Right atrium auricular region (tissue), 2 donors: ENCODE results near the gene MSANTD4. TPM values are rescaled to one million over a fixed set of nuclear protein-coding genes. Genes with fewer than 3 reads are reported as not detected.

Experiments used
- DNase-seq: peaks from one replicate; pipeline ENCODE4 v3.0.0-alpha.2; 2019; ENCODE audit warnings: low spot score
- H3K27ac ChIP-seq, 2 donors: fragments of 200-600 bp; sonication (generic); 1 replicate in 1 of 2; 2 replicates in 1 of 2; pipeline ENCODE4 v1.5.1; 2016 to 2019
- H3K27me3 ChIP-seq, 2 donors: fragments of 200-600 bp; sonication (generic); one replicate each; pipeline versions ENCODE4 v1.5.1 to v1.6.0; 2017 to 2019
- H3K36me3 ChIP-seq: fragments of 200-600 bp; sonication (generic); one replicate; pipeline ENCODE4 v1.5.1; 2016
- H3K4me1 ChIP-seq, 2 donors: fragments of 200-600 bp; sonication (generic); one replicate each; pipeline versions ENCODE4 v1.5.1 to v1.6.0; 2017 to 2019
- H3K4me3 ChIP-seq, 2 donors: fragments of 200-600 bp; sonication (generic); 1 replicate in 1 of 2; 2 replicates in 1 of 2; pipeline ENCODE4 v1.5.1; 2017 to 2019; ENCODE audit warnings: mild to moderate bottlenecking in 1 of 2, moderate library complexity in 1 of 2
- H3K9me3 ChIP-seq, 2 donors: fragments of 200-600 bp; sonication (generic); one replicate each; pipeline ENCODE4 v1.5.1; 2019
- total RNA-seq, 2 donors: library from RNA; depleted of rRNA; stranded (reverse); fragments of >200 nt; gene quantifications; one replicate each; pipeline ENCODE4 v1.1.0, GENCODE V29; 2016
- TF ChIP-seq, protein P1 (sequence below), 2 donors: fragments of 200-600 bp; sonication (generic); IDR thresholded peaks; one replicate each; pipeline ENCODE4 v1.5.1; 2019; ENCODE audit warnings: antibody characterized with exemption in 2 of 2

Gene MSANTD4
- 10 to 100 TPM; 17.8 to 21.5 TPM for total RNA-seq

DNA sequence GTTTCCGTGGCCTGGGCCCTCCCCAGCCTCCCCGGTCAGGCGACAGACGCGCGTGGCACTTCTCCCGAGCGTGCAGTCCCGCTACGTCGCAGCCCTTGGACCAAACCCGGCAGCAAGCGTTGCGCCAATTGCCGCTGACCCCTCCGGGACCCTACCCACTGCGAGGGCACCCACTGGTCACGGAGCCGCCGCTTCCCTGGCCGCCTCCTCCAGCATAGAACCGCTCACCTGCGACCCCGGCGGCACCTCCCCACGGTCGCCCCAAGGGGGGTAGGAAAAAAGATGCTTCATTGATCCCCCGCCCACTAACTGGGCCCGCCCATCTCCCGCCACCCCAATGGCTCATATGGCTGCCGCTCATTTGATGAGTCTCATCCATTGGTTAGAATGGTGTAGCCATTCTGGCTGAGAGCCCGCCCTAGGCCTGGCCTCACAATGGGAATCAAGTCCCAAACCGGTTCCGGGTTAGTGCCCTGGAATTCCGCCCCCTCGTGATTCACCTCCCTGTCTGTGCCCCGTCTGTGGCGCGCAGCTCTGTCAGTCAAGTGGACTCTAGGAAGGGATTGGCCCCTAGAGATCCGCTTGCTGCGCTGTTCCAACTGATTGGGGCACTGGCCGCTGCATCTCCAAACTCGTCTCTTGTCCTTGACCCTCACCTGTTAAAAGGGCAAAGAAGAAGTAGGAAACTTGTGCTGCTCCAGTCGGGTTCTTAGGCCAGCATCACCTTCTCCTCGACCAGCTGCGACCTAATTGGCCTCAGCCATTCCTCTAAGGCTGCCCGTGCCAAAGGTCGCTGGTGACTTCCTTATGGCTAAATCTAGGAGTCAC is at the start of gene MSANTD4:
Gene MSANTD4, minus strand, starts transcription at position 274 of the 828 bp plus-strand sequence. CDS start 11,323 bp downstream, outside the sequence.
- Histone ChIP-seq H3K4me1 (peaks cover 0 to 36% of the 10 kb centered on the region in 2 donors), H3K4me3 (peak within 1 kb of the TSS; percentile 74 to 75), H3K27ac (peak within 1 kb of the TSS; percentile 83 to 86), H3K27me3 (no peaks in the 10 kb centered on the region), H3K36me3 (no peaks in the 10 kb centered on the region), H3K9me3 (no peaks in the 10 kb centered on the region)
- peak; percentile 100 for DNase-seq
- TF ChIP-seq, protein P1, sequence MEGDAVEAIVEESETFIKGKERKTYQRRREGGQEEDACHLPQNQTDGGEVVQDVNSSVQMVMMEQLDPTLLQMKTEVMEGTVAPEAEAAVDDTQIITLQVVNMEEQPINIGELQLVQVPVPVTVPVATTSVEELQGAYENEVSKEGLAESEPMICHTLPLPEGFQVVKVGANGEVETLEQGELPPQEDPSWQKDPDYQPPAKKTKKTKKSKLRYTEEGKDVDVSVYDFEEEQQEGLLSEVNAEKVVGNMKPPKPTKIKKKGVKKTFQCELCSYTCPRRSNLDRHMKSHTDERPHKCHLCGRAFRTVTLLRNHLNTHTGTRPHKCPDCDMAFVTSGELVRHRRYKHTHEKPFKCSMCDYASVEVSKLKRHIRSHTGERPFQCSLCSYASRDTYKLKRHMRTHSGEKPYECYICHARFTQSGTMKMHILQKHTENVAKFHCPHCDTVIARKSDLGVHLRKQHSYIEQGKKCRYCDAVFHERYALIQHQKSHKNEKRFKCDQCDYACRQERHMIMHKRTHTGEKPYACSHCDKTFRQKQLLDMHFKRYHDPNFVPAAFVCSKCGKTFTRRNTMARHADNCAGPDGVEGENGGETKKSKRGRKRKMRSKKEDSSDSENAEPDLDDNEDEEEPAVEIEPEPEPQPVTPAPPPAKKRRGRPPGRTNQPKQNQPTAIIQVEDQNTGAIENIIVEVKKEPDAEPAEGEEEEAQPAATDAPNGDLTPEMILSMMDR (IDR thresholded peaks at IDR 0.05) = no peak

DNA sequence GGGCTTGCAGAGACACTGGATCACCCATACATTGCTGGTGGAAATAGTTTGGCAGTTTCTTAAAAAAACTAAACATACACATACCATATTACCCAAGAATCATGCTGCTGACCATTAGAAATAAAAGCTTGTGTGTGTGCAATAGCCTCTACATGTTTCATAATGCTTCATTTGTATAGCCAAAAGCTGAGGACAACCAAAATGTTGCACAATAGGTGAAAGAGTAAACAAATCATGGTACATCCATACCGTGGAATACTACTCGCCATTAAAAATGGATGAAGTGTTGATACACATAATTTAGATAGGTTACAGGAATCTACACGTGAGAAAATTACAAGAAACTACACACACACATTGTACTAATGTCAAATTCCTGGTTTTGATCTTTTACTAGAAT is 48.6 kb upstream of the MSANTD4 start:
- DNase-seq = no peak
- Histone ChIP-seq H3K4me1 (peaks cover 0 to 5% of the 10 kb centered on the region in 2 donors), H3K36me3 (no peaks in the 10 kb centered on the region), H3K27me3 (no peaks in the 10 kb centered on the region), H3K4me3 (no peak overlapping the region), H3K9me3 (no peaks in the 10 kb centered on the region), H3K27ac (no peak overlapping the region)
- TF ChIP-seq, protein P1 (IDR thresholded peaks at IDR 0.05) = no peak

DNA sequence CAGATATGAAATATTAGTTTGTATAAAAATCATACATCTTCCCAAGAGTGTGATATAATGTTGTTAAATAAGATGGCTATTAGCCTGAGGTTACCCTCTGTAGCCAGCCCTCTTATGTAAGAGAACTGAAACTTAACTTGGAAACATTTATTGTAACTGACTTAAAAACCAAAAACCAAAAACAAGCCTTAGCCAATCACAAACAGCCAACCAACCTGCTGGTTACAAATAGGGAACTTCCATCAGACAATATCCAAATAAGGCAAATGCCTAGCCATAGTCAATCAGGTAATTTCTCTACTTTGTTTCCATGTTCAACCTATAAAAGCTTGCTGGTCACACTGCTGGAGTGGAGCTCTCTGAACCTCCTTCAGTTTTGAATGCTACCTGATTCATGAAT is 41.0 kb upstream of the MSANTD4 start:
- Histone ChIP-seq H3K4me3 (no peak overlapping the region), H3K27ac (no peak overlapping the region), H3K27me3 (no peaks in the 10 kb centered on the region), H3K36me3 (no peaks in the 10 kb centered on the region), H3K4me1 (no peaks in the 10 kb centered on the region), H3K9me3 (no peaks in the 10 kb centered on the region)
- TF ChIP-seq, protein P1 (IDR thresholded peaks at IDR 0.05) = no peak
- no peak for DNase-seq

DNA sequence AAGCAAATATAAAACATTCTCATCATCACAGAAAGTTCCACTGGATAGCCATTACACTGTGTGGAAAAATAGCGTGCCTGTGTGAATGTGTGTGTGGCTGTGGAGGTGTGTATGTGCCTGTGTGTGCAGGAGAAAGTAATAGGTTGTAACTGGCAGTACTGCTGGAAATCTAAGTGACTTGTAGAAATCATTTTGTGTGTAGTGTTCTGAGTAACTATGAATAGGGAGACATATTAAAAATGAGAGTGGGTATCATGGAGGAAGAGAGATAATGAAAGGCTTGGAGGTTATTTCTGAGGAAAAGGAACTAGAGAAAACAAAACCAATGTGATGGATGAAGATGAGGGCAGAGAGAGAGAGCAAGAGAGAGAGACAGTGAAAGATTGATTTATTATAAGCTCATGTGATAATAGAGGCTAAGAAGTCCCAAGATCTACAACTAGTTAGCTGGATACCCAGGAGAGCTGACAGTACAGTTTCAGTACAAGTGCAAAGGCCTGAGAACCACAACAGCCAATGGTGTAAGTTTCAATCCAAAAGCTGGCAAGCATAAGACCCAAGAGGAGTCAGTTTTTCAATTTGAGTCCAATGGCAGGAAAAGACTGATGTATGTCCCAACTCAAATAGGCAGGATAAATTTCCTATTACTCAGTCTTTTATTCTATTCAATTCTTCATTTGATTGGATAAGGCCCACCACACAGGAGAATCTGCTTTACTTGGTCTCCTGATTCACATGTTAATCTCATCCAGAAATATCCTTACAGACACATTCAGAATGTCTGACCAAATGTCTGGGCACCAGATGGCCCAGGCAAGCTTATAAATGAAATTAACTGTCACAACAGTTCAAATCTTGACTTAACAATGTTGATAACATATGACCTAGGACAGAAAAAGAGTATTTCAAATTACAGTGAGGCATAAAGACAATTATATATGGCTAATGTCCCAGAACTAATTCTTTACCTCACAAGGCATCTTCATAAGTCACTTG is 40.2 kb upstream of the MSANTD4 start:
- no peak for DNase-seq
- H3K4me1 ChIP-seq = no peaks in the 10 kb centered on the region
- no peaks in the 10 kb centered on the region for H3K9me3 ChIP-seq
- no peak overlapping the region for H3K4me3 ChIP-seq
- TF ChIP-seq, protein P1 (IDR thresholded peaks at IDR 0.05) = no peak
- no peaks in the 10 kb centered on the region for H3K36me3 ChIP-seq
- H3K27ac ChIP-seq = no peak overlapping the region
- H3K27me3 ChIP-seq = no peaks in the 10 kb centered on the region

DNA sequence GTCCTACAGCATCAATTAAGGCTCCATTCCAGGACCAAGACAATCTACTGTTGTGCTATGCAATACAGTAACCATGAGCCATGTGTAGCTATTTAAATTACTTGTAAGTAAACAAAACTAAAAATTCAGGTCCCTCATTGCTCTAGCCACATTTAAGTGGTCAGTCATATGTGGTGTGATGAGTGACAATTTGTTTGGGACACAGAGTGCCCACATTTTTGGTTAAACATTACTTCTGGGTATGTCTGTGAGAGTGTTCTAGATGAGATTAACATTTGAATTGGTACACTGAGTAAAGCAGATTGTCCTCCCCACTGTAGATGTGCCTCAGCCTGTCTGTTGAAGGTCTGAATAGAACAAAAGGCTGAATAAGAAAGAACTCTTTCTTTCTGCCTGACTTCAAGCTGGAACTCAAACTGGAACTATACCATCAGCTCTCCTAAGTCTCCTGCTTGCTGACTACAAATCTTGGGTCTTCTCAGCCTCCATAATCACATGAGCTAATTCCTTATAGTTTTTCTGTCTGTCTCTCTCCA is 39.3 kb upstream of the MSANTD4 start:
- DNase-seq = no peak
- TF ChIP-seq, protein P1 (IDR thresholded peaks at IDR 0.05) = no peak
- H3K36me3 ChIP-seq = no peaks in the 10 kb centered on the region
- H3K4me3 ChIP-seq = no peak overlapping the region
- H3K27ac ChIP-seq = no peak overlapping the region
- H3K27me3 ChIP-seq = no peaks in the 10 kb centered on the region
- H3K9me3 ChIP-seq = no peaks in the 10 kb centered on the region
- H3K4me1 ChIP-seq = no peaks in the 10 kb centered on the region
